Endothelial cell (in vitro differentiated cells): ENCODE data around the gene SH3RF3. TPM values are rescaled to one million over a fixed set of nuclear protein-coding genes. Genes with fewer than 3 reads are reported as not detected.

Experiments used
- DNase-seq: peaks from one replicate; pipeline ENCODE4 v3.0.0; 2021; ENCODE audit warnings: low spot score
- H3K27ac Mint-ChIP-seq: one replicate; pipeline ENCODE4 v1.8.0; 2021; ENCODE audit warnings: mixed read lengths, inconsistent platforms; ENCODE audit not compliant: unreplicated experiment
- H3K27me3 Mint-ChIP-seq: one replicate; pipeline ENCODE4 v1.8.0; 2021; ENCODE audit warnings: mild to moderate bottlenecking, moderate library complexity, mixed read lengths, inconsistent platforms; ENCODE audit not compliant: unreplicated experiment
- H3K36me3 Mint-ChIP-seq: one replicate; pipeline ENCODE4 v1.8.0; 2021; ENCODE audit warnings: mild to moderate bottlenecking, low read depth, mixed read lengths, inconsistent platforms; ENCODE audit not compliant: unreplicated experiment
- H3K4me1 Mint-ChIP-seq: one replicate; pipeline ENCODE4 v1.8.0; 2021; ENCODE audit warnings: mild to moderate bottlenecking, mixed read lengths, inconsistent platforms; ENCODE audit not compliant: unreplicated experiment
- H3K4me3 Mint-ChIP-seq: one replicate; pipeline ENCODE4 v1.8.0; 2021; ENCODE audit warnings: mild to moderate bottlenecking, mixed read lengths, inconsistent platforms; ENCODE audit not compliant: unreplicated experiment
- H3K9me3 Mint-ChIP-seq: one replicate; pipeline ENCODE4 v1.8.0; 2021; ENCODE audit warnings: mixed read lengths, inconsistent platforms; ENCODE audit not compliant: unreplicated experiment
- CTCF ChIP-seq: fragments of 200-600 bp; sonication (generic); IDR thresholded peaks from one replicate; pipeline ENCODE4 v1.5.0; 2021; ENCODE audit warnings: antibody characterized with exemption; ENCODE audit not compliant: unreplicated experiment
- total RNA-seq: library from RNA; stranded (reverse); fragmentation: NEBNext Ultra II Directional; extraction: Animal tissue kit (Norgen Biotek cat#: 25700); gene quantifications from one replicate; pipeline ENCODE4 v1.2.1, GENCODE V29; 2021; ENCODE audit not compliant: unreplicated experiment

Gene SH3RF3
- total RNA-seq, 1 donor from 2014 or later: 12.8 TPM

GRCh38 chr2:109132626-109133025 is 3.6 kb downstream of the SH3RF3 start:
- Mint-ChIP-seq H3K27me3 (peaks cover 3% of the 10 kb centered on the region), H3K4me1 (peaks cover 21% of the 10 kb centered on the region), H3K9me3 (no peaks in the 10 kb centered on the region), H3K27ac (no peak overlapping the region), H3K36me3 (peaks cover 7% of the 10 kb centered on the region), H3K4me3 (no peak overlapping the region)
- no peak for TF ChIP-seq CTCF
- DNase-seq: no peak

GRCh38 chr2:109133746-109134145 is 4.7 kb downstream of the SH3RF3 start:
- Mint-ChIP-seq H3K4me1 (peaks cover 28% of the 10 kb centered on the region), H3K9me3 (no peaks in the 10 kb centered on the region), H3K4me3 (no peak overlapping the region), H3K27me3 (peaks cover 3% of the 10 kb centered on the region), H3K27ac (no peak overlapping the region), H3K36me3 (peaks cover 7% of the 10 kb centered on the region)
- TF ChIP-seq CTCF: no peak
- DNase-seq: no peak

- H3K27me3 Mint-ChIP-seq: peaks cover 3% of the 10 kb centered on the region
- H3K4me3 Mint-ChIP-seq: no peak overlapping the region
- no peak for DNase-seq
- no peak overlapping the region for H3K27ac Mint-ChIP-seq
- TF ChIP-seq CTCF: no peak
- peaks cover 7% of the 10 kb centered on the region for H3K36me3 Mint-ChIP-seq
- no peaks in the 10 kb centered on the region for H3K9me3 Mint-ChIP-seq
- H3K4me1 Mint-ChIP-seq: peaks cover 29% of the 10 kb centered on the region
Observed at GRCh38 chr2:109134741-109135358, 5.8 kb downstream of the SH3RF3 start.

GRCh38 chr2:109135359-109136197 is 6.6 kb downstream of the SH3RF3 start:
- H3K36me3 Mint-ChIP-seq: peaks cover 3% of the 10 kb centered on the region
- no peaks in the 10 kb centered on the region for H3K27me3 Mint-ChIP-seq
- TF ChIP-seq CTCF: no peak
- no peaks in the 10 kb centered on the region for H3K9me3 Mint-ChIP-seq
- no peak overlapping the region for H3K4me3 Mint-ChIP-seq
- H3K27ac Mint-ChIP-seq: no peak overlapping the region
- peaks cover 23% of the 10 kb centered on the region for H3K4me1 Mint-ChIP-seq
- DNase-seq: no peak

GRCh38 chr2:109136542-109136941 is 7.5 kb downstream of the SH3RF3 start:
- Mint-ChIP-seq H3K4me1 (peaks cover 18% of the 10 kb centered on the region), H3K9me3 (no peaks in the 10 kb centered on the region), H3K27me3 (no peaks in the 10 kb centered on the region), H3K36me3 (peaks cover 3% of the 10 kb centered on the region), H3K27ac (no peak overlapping the region), H3K4me3 (no peak overlapping the region)
- TF ChIP-seq CTCF: no peak
- DNase-seq: no peak
